HL-60 (cell line): ENCODE measurements around the gene DENND2D.

Source experiments
- CTCF ChIP-seq: IDR thresholded peaks from one replicate; pipeline ENCODE4 v1.5.1; 2011; ENCODE audit warnings: low read length, control low read depth, inconsistent platforms; ENCODE audit not compliant: insufficient read depth
- POLR2AphosphoS5 ChIP-seq: IDR thresholded peaks from 2 replicates; pipeline ENCODE4 v1.6.1; 2012; ENCODE audit warnings: low read depth
- REST ChIP-seq: IDR thresholded peaks from 2 replicates; pipeline ENCODE4 v1.6.1; 2012; ENCODE audit warnings: low read depth; ENCODE audit not compliant: insufficient replicate concordance
- SPI1 ChIP-seq: IDR thresholded peaks from 2 replicates; pipeline ENCODE4 v1.6.1; 2012; ENCODE audit warnings: low read depth, mild to moderate bottlenecking, borderline replicate concordance

GRCh38 chr1:111223126-111223685 is 22.8 kb upstream of the DENND2D start:
- TF ChIP-seq POLR2AphosphoS5 (no peak), CTCF (no peak), REST (no peak), SPI1 (no peak)
